Left lung (tissue), 10 donors: ENCODE measurements around the gene PBXIP1. TPM values are rescaled to one million over a fixed set of nuclear protein-coding genes. Genes with fewer than 3 reads are reported as not detected.

Experiments used
- ATAC-seq: fragments of 200-7000 bp; cut with Tn5 transposase; one replicate; pipeline ENCODE4 v1.9.1; 2020; ENCODE audit warnings: moderate library complexity
- DNase-seq, 4 donors: peaks; one replicate each; pipeline ENCODE4 v3.0.0-alpha.2; 2013 to 2020
- H3K27ac ChIP-seq, 2 donors: fragments of 200-600 bp; sonication (generic) in 1 of 2; one replicate each; pipeline versions ENCODE4 v1.5.0 to v1.8.0; 2020 to 2021
- H3K27me3 ChIP-seq, 2 donors: fragments of 200-600 bp; sonication (generic) in 1 of 2; one replicate each; pipeline versions ENCODE4 v1.5.0 to v1.8.0; 2020 to 2021
- H3K36me3 ChIP-seq, 2 donors: fragments of 200-600 bp; sonication (generic) in 1 of 2; one replicate each; pipeline versions ENCODE4 v1.5.0 to v1.8.0; 2020 to 2021
- H3K4me1 ChIP-seq, 2 donors: fragments of 200-600 bp; one replicate each; pipeline ENCODE4 v1.8.0; 2021
- H3K4me3 ChIP-seq, 2 donors: fragments of 200-600 bp; sonication (generic) in 1 of 2; one replicate each; pipeline versions ENCODE4 v1.5.0 to v1.8.0; 2020 to 2021; ENCODE audit warnings: mild to moderate bottlenecking in 1 of 2
- H3K9me3 ChIP-seq, 2 donors: fragments of 200-600 bp; sonication (generic) in 1 of 2; one replicate each; pipeline versions ENCODE4 v1.5.0 to v1.8.0; 2020 to 2021
- intact Hi-C, 2 donors: fragments of 100-400 bp; cut with DNase I; formaldehyde crosslinking; loops; one replicate each; pipeline versions ENCODE4 v1.11.2 to v1.14.2; 2022
- polyA plus RNA-seq, 6 donors: library from polyadenylated mRNA; unstranded; fragments of 120-200 nt; gene quantifications; one replicate each; pipeline ENCODE4 v1.2.1, GENCODE V29; 2013; ENCODE audit not compliant: insufficient read length in 6 of 6
- total RNA-seq, 2 donors: library from RNA; stranded (reverse); fragmentation: NEBNext Ultra II Directional; extraction: Animal tissue kit (Norgen Biotek cat#: 25700); gene quantifications; one replicate each; pipeline ENCODE4 v1.2.1, GENCODE V29; 2021
- TF ChIP-seq, protein P1 (sequence below), 2 donors: fragments of 200-600 bp; sonication (generic) in 1 of 2; IDR thresholded peaks; one replicate each; pipeline versions ENCODE4 v1.5.0 to v1.8.0; 2021; ENCODE audit warnings: antibody characterized with exemption in 2 of 2
- donor health status: DM: no; HTN: yes; CAD: no.
- donor health status: DM: no; HTN: no; CAD: no.

PBXIP1 gene
- total and polyA plus RNA-seq, 8 donors: 32.6 to 84.4 (median 79.1) TPM

DNA sequence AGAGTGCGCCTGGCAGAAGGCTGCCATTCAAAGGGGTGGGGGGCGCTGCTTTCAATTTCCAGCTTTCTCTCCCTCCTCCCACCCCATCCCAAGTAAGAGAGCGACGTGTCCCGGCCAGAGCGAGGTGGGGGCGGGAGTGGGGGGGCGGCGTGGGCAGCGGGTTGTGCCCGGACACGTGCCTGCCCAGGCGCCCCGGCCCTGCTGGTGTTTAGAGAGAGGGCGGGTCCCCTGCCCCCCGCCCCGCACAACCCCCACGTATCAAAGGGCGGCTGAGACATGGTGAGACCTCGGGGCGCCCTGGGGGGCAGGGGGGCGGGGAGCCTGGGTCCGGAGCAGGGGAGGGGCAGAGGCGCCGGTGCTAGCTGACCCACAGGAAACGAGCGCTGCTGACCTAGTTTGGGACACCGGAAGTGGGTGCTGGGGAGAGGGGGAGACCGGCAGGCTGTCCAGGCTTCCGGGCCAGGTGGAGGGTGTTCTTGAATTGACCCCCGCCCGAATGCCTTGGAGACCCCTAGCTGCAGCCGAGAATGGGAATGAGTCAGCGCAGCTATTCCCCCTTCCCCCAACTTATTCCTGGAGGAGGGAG, 48.0 kb upstream of the PBXIP1 start:
- no peaks in the 10 kb centered on the region for H3K36me3 ChIP-seq
- no peak for ATAC-seq
- intact Hi-C loops: no loop called here
- DNase-seq: peak in 3 of 4 donors; percentile 67 to 92 (median 75)
- peak overlapping the region; percentile 91 to 95 for H3K27ac ChIP-seq
- H3K9me3 ChIP-seq: no peaks in the 10 kb centered on the region
- no peaks in the 10 kb centered on the region for H3K27me3 ChIP-seq
- TF ChIP-seq, protein P1, sequence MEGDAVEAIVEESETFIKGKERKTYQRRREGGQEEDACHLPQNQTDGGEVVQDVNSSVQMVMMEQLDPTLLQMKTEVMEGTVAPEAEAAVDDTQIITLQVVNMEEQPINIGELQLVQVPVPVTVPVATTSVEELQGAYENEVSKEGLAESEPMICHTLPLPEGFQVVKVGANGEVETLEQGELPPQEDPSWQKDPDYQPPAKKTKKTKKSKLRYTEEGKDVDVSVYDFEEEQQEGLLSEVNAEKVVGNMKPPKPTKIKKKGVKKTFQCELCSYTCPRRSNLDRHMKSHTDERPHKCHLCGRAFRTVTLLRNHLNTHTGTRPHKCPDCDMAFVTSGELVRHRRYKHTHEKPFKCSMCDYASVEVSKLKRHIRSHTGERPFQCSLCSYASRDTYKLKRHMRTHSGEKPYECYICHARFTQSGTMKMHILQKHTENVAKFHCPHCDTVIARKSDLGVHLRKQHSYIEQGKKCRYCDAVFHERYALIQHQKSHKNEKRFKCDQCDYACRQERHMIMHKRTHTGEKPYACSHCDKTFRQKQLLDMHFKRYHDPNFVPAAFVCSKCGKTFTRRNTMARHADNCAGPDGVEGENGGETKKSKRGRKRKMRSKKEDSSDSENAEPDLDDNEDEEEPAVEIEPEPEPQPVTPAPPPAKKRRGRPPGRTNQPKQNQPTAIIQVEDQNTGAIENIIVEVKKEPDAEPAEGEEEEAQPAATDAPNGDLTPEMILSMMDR (IDR thresholded peaks at IDR 0.05): no peak
- H3K4me1 ChIP-seq: peaks cover 46 to 66% of the 10 kb centered on the region in 2 donors
- H3K4me3 ChIP-seq: peak overlapping the region; percentile 91 to 96

DNA sequence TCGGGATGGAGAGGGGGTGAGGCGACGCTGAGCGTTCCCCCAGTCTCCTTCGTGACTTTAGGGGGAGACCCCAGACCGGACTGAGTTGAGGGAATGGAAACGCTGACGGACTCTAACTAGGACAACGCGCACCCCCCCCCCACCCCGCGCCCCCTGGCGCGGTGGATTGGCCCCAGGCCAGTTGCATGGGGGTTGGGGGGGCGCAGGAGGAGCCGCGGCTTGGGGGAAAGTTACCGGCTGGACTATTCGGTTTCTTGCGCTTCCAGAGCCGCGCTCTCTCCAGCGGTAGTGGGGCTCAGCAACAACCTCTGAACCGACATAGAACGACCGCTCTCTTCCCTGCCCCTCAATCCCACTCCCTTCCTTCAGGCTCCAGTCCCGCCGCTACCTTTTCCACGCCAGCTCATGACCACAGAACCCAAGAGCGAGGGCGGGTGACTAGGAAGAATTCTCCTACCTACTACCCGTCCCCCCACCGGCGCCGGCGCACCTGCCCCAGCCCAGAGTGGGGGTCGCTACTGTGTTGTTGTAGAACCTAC, 47.4 kb upstream of the PBXIP1 start:
- H3K4me1 ChIP-seq: peaks cover 46 to 65% of the 10 kb centered on the region in 2 donors
- intact Hi-C loops: no loop called here
- H3K27ac ChIP-seq: peak overlapping the region; percentile 91 to 95

DNA sequence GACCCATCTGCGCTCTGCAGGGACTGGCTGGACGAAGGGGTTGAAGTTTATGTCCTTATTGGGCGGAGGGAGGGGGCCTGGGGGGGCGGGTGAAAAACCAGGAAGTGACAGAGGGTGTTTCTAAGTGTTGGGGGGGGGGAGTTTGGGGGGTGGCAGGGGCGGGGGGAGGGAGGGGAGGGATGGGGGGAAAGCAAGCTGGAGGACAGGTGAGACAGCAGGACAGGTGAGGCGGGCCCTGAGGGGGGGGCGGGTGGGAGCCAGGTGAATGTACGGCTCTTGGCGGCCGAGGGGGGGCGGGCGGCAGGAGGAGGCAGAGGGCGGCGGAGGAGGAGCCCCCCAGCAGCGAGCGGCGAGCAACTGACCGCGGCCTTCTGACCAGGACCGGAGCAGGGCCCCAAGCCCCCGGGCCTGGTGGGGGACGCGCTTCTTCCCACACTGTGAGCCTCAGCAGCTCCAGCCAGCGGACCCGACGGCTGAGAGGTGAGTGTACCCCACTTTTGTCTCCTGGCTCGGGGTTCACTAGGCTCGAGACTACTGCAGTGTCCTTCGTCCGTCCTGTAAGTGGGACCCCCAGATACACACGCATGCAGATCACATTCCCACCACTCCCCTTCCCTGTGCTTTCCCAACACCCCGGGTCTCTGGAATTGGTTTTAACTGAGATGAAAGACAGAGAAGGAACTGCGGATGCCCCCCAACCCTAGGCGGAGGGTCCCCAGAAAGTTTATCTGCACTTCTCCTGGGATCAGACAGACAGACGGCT, 46.7 kb upstream of the PBXIP1 start, which contains the start of gene ZBTB7B:
ZBTB7B (plus strand) TSS at position 339 of the 763 bp plus-strand sequence. CDS start 11,859 bp downstream, outside the sequence.
- peak; percentile 5 for ATAC-seq

More for the DNA sequence above, 47.4 kb upstream of the PBXIP1 start:
- H3K27me3 ChIP-seq: no peaks in the 10 kb centered on the region
- no peak for ATAC-seq
- no peaks in the 10 kb centered on the region for H3K36me3 ChIP-seq
- peak in 2 of 4 donors; percentile 49 to 86 for DNase-seq
- TF ChIP-seq, protein P1 (IDR thresholded peaks at IDR 0.05): no peak
- H3K9me3 ChIP-seq: no peaks in the 10 kb centered on the region
- peak overlapping the region; percentile 91 to 96 for H3K4me3 ChIP-seq

DNA sequence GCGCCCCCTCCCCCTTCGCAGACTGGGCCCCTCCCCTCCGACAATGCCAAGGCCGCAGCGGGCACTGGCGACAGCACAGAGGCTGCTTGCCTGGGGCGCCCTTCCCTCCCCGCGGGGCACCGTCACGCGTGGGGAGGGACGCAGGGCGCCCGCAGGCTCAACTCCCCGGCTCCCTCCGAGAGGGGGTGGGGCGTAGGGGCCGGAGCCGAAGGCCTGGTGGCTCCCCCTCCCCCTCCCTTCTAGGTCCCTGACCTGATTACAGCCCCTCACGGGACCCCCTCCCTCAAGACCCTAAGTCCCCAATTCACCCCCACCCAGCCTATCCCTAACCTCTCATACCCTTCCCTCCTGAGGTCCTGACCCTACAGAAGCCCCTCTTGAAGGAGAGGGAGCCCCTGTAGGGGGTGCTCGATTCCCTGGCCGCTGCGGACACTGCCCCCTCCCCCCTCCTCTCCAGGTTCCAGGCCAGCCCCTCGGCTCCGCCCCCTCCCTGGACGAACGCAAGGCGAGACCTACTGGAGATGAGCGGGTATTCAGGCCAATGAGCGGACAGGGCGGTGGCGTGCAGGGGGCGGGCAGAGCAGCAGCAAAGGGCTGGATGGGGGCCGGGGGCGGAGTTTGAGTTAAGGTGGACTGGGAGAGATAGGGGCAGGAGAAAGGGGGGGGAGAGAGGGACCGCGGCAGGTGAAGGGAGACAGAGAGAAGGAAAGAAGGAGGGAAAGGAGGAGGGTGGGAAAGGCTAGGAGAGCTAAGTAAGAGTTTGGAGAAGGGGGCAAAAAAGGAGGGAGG, 46.0 kb upstream of the PBXIP1 start:
- no peaks in the 10 kb centered on the region for H3K27me3 ChIP-seq
- H3K36me3 ChIP-seq: no peaks in the 10 kb centered on the region
- peaks cover 37 to 65% of the 10 kb centered on the region in 2 donors for H3K4me1 ChIP-seq
- no peaks in the 10 kb centered on the region for H3K9me3 ChIP-seq
- intact Hi-C loops: no loop called here
- TF ChIP-seq, protein P1 (IDR thresholded peaks at IDR 0.05): no peak
- DNase-seq: peak; percentile 99 to 100 (median 100)
- peak; percentile 76 for ATAC-seq
- H3K27ac ChIP-seq: peak overlapping the region; percentile 92 to 96
- H3K4me3 ChIP-seq: peak overlapping the region; percentile 91 to 96

More for the DNA sequence above, 46.7 kb upstream of the PBXIP1 start, which contains the start of gene ZBTB7B:
- TF ChIP-seq, protein P1 (IDR thresholded peaks at IDR 0.05): no peak
- intact Hi-C loops: no loop called here
- peak in 2 of 4 donors; percentile 60 to 89 for DNase-seq
- no peaks in the 10 kb centered on the region for H3K9me3 ChIP-seq
- H3K27ac ChIP-seq: peak within 1 kb of the TSS; percentile 95 to 96
- peak within 1 kb of the TSS; percentile 91 to 96 for H3K4me3 ChIP-seq
- H3K4me1 ChIP-seq: peaks cover 43 to 65% of the 10 kb centered on the region in 2 donors
- no peaks in the 10 kb centered on the region for H3K27me3 ChIP-seq
- no peaks in the 10 kb centered on the region for H3K36me3 ChIP-seq
